Adrenal gland (tissue), 5 donors: ENCODE results near the gene QSOX1.

Source experiments
- POLR2A ChIP-seq, 2 donors: fragments of 450-650 bp; IDR thresholded peaks; one replicate each; pipeline ENCODE4 v1.6.1; 2017; ENCODE audit warnings: antibody characterized with exemption in 2 of 2, mild to moderate bottlenecking in 2 of 2, moderate library complexity in 1 of 2
- TF ChIP-seq, protein P1 (sequence below), 6 experiments: fragments of 450-650 bp in 4 of 6; fragments of 200-600 bp in 2 of 6; sonication (generic) in 1 of 6; IDR thresholded peaks; 1 replicate in 5 of 6; 2 replicates in 1 of 6; pipeline versions ENCODE4 v1.5.1 to v1.8.0; 2016 to 2021; ENCODE audit warnings: antibody characterized with exemption in 6 of 6, mild to moderate bottlenecking in 2 of 6, moderate library complexity in 1 of 6
- donor health status: DM: no; HTN: no; CAD: no.

DNA sequence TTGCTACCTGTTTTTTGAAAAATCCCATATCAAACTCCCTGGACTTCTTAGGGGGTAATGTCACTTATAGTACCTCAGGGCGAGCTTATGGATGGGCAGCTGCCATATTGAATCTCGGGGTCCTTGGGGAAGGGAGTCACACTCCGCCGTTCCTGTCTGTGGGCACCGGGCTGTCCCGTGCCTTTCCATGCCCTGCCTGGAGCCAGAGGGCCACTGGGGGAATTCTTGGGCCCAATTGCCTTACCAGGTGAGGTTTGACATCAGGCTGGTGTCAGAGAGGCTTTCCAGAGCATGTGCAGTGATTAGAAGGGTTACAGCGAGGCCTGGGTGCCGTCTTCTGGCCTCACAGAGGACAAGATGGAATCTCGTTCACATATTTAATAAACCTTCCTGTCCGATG is 28.8 kb downstream of the QSOX1 start:
- TF ChIP-seq, protein P1, sequence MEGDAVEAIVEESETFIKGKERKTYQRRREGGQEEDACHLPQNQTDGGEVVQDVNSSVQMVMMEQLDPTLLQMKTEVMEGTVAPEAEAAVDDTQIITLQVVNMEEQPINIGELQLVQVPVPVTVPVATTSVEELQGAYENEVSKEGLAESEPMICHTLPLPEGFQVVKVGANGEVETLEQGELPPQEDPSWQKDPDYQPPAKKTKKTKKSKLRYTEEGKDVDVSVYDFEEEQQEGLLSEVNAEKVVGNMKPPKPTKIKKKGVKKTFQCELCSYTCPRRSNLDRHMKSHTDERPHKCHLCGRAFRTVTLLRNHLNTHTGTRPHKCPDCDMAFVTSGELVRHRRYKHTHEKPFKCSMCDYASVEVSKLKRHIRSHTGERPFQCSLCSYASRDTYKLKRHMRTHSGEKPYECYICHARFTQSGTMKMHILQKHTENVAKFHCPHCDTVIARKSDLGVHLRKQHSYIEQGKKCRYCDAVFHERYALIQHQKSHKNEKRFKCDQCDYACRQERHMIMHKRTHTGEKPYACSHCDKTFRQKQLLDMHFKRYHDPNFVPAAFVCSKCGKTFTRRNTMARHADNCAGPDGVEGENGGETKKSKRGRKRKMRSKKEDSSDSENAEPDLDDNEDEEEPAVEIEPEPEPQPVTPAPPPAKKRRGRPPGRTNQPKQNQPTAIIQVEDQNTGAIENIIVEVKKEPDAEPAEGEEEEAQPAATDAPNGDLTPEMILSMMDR (IDR thresholded peaks at IDR 0.05) = no peak
- no peak for TF ChIP-seq POLR2A (IDR thresholded peaks at IDR 0.05)
